SK-N-SH (cell line): Measurements from ENCODE around the gene KCNN3. TPM values are rescaled to one million over a fixed set of nuclear protein-coding genes. Genes with fewer than 3 reads are reported as not detected.

Source experiments
- CTCF ChIA-PET: fragments of 300-600, 350-600 bp; formaldehyde crosslinking; extraction: SDS; loops from one replicate; lab custom pipeline; 2021; lab: Yijun Ruan, JAX
- POLR2A ChIA-PET: fragments of 350-600 bp; sonication (Branson Sonifier 250); formaldehyde crosslinking; extraction: SDS; loops from one replicate; lab custom pipeline; 2020; ENCODE audit warnings: antibody characterized with exemption, inconsistent platforms; lab: Yijun Ruan, JAX
- DNase-seq: peaks from one replicate; pipeline ENCODE4 v3.0.0; 2012
- H2AFZ ChIP-seq: fragments of 200-600 bp; sonication (generic); 2 replicates; pipeline ENCODE4 v1.8.1; 2016; ENCODE audit warnings: antibody characterized with exemption, mild to moderate bottlenecking, low read depth
- H3F3A ChIP-seq: fragments of 200-600 bp; sonication (generic); replicated peaks from 2 replicates; pipeline ENCODE3; 2016; ENCODE audit warnings: antibody characterized with exemption, mild to moderate bottlenecking; ENCODE audit not compliant: insufficient read depth
- H3K27ac ChIP-seq, 2 experiments: fragments of 200-500 bp in 1 of 2; fragments of 200-600 bp in 1 of 2; sonication (Bioruptor generic) in 1 of 2; sonication (generic), shearing (Covaris generic) in 1 of 2; 2 replicates each; pipeline versions ENCODE4 v1.5.1 to v1.6.1; 2014 to 2016; ENCODE audit warnings: low read depth in 2 of 2, inconsistent platforms in 1 of 2, low read length in 1 of 2, mild to moderate bottlenecking in 1 of 2, mixed read lengths in 1 of 2
- H3K27me3 ChIP-seq: fragments of 200-600 bp; sonication (generic), shearing (Covaris generic); 2 replicates; pipeline ENCODE4 v1.6.1; 2016; ENCODE audit warnings: mixed run types; ENCODE audit not compliant: insufficient read depth
- H3K36me3 ChIP-seq, 2 experiments: fragments of 200-500 bp in 1 of 2; fragments of 200-600 bp in 1 of 2; sonication (Bioruptor generic) in 1 of 2; sonication (generic) in 1 of 2; replicated peaks in 1 of 2; 2 replicates each; pipeline versions ENCODE3 to v1.5.1; 2014 to 2016; ENCODE audit warnings: low read length in 1 of 2, mild to moderate bottlenecking in 1 of 2; ENCODE audit not compliant: insufficient read depth in 2 of 2, control insufficient read depth in 1 of 2
- H3K4me1 ChIP-seq, 2 experiments: fragments of 200-500 bp in 1 of 2; fragments of 200-600 bp in 1 of 2; sonication (Bioruptor generic) in 1 of 2; sonication (generic), shearing (Covaris generic) in 1 of 2; 2 replicates each; pipeline versions ENCODE4 v1.5.1 to v1.6.1; 2014 to 2016; ENCODE audit warnings: low read depth in 1 of 2, low read length in 1 of 2, mixed run types in 1 of 2; ENCODE audit not compliant: insufficient read depth in 2 of 2, control insufficient read depth in 1 of 2
- H3K4me2 ChIP-seq: fragments of 200-600 bp; sonication (generic), shearing (Covaris generic); 2 replicates; pipeline ENCODE4 v1.6.1; 2017; ENCODE audit warnings: mixed run types
- H3K4me3 ChIP-seq, 2 experiments: fragments of 200-500 bp in 1 of 2; fragments of 200-600 bp in 1 of 2; sonication (Bioruptor generic) in 1 of 2; sonication (generic), shearing (Covaris generic) in 1 of 2; 2 replicates each; pipeline versions ENCODE4 v1.5.1 to v1.8.1; 2014 to 2016; ENCODE audit warnings: low read depth in 2 of 2, inconsistent platforms in 1 of 2, low read length in 1 of 2, mild to moderate bottlenecking in 1 of 2, mixed read lengths in 1 of 2, moderate library complexity in 1 of 2
- H3K79me2 ChIP-seq: fragments of 200-600 bp; sonication (generic); 2 replicates; pipeline ENCODE4 v1.8.1; 2017; ENCODE audit warnings: mild to moderate bottlenecking; ENCODE audit not compliant: insufficient read depth
- H3K9ac ChIP-seq: fragments of 200-600 bp; sonication (generic); 2 replicates; pipeline ENCODE4 v1.6.1; 2017; ENCODE audit warnings: mixed run types
- H3K9me2 ChIP-seq: fragments of 200-600 bp; sonication (generic); 2 replicates; pipeline ENCODE4 v1.6.1; 2017; ENCODE audit warnings: mixed run types
- H3K9me3 ChIP-seq: fragments of 200-600 bp; sonication (generic); 2 replicates; pipeline ENCODE4 v1.6.1; 2017; ENCODE audit warnings: mixed run types, mild to moderate bottlenecking, moderate library complexity
- H4K20me1 ChIP-seq: fragments of 200-600 bp; sonication (generic); 2 replicates; pipeline ENCODE4 v1.6.1; 2017; ENCODE audit warnings: mild to moderate bottlenecking, mixed run types; ENCODE audit not compliant: insufficient read depth
- CHD2 ChIP-seq: fragments of 150-350 bp; IDR thresholded peaks from 2 replicates; pipeline ENCODE4 v1.6.1; 2018; ENCODE audit warnings: low read length; ENCODE audit not compliant: partially characterized antibody
- EP300 ChIP-seq, 2 experiments: IDR thresholded peaks; 2 replicates each; pipeline versions ENCODE4 v1.4.0 to v1.6.1; 2012; ENCODE audit warnings: borderline replicate concordance in 1 of 2, low read depth in 1 of 2, low read length in 1 of 2
- GATA2 ChIP-seq: sonication (generic); formaldehyde crosslinking; IDR thresholded peaks from 2 replicates; pipeline ENCODE4 v1.5.0; 2020; ENCODE audit warnings: mild to moderate bottlenecking, missing genetic modification reagents
- JUND ChIP-seq: IDR thresholded peaks from 2 replicates; pipeline ENCODE4 v1.4.0; 2012
- MXI1 ChIP-seq: IDR thresholded peaks from 2 replicates; pipeline ENCODE4 v1.6.1; 2012; ENCODE audit warnings: mild to moderate bottlenecking, low read depth, low read length, improper control_type of control experiment
- NRF1 ChIP-seq: IDR thresholded peaks from 2 replicates; pipeline ENCODE4 v1.6.1; 2012; ENCODE audit warnings: low read depth, mild to moderate bottlenecking, low read length
- POLR2AphosphoS5 ChIP-seq: IDR thresholded peaks from 2 replicates; pipeline ENCODE4 v1.6.1; 2012; ENCODE audit warnings: low read depth, low read length
- RAD21 ChIP-seq: IDR thresholded peaks from 2 replicates; pipeline ENCODE4 v1.6.1; 2012; ENCODE audit warnings: mild to moderate bottlenecking, low read length
- RCOR1 ChIP-seq: fragments of 150-350 bp; IDR thresholded peaks from 2 replicates; pipeline ENCODE4 v1.6.1; 2017; ENCODE audit warnings: antibody characterized with exemption, low read length
- RFX5 ChIP-seq: IDR thresholded peaks from 2 replicates; pipeline ENCODE4 v1.6.1; 2012; ENCODE audit warnings: mild to moderate bottlenecking, improper control_type of control experiment, low read length
- YY1 ChIP-seq: IDR thresholded peaks from 2 replicates; pipeline ENCODE4 v1.4.0; 2012; ENCODE audit warnings: low read depth, mild to moderate bottlenecking
- WGBS: methylation state at CpG from one replicate; pipeline ENCODE4 v1.1.6; 2017; ENCODE audit warnings: low lambda C conversion rate; 5-methylcytosine and 5-hydroxymethylcytosine counted together
- polyA plus RNA-seq, 3 experiments: library from polyadenylated mRNA; depleted of rRNA; stranded (reverse); fragments of >200 nt; gene quantifications; 2 replicates each; pipeline ENCODE4 v1.2.3, GENCODE V29; 2012
- TF ChIP-seq, protein P1 (sequence below): fragments of 200-600 bp; sonication (generic); IDR thresholded peaks from 2 replicates; pipeline ENCODE4 v1.6.1; 2017; ENCODE audit warnings: antibody characterized with exemption, mild to moderate bottlenecking, moderate library complexity
- TF ChIP-seq, protein P2 (sequence below): fragments of 150-350 bp; IDR thresholded peaks from 2 replicates; pipeline ENCODE4 v1.6.1; 2017; ENCODE audit warnings: antibody characterized with exemption, low read length, low read depth, borderline replicate concordance
- TF ChIP-seq, protein P3 (sequence below): IDR thresholded peaks from 2 replicates; pipeline ENCODE4 v1.4.0; 2012; ENCODE audit warnings: low read depth, borderline replicate concordance
- TF ChIP-seq, protein P4 (sequence below): fragments of 150-350 bp; IDR thresholded peaks from 2 replicates; pipeline ENCODE4 v1.6.1; 2016; ENCODE audit warnings: mild to moderate bottlenecking, low read depth, low read length

KCNN3 gene
- polyA plus RNA-seq, 1 of the 3 experiments (the other 2 are of a cell fraction), result 0.16 TPM

DNA sequence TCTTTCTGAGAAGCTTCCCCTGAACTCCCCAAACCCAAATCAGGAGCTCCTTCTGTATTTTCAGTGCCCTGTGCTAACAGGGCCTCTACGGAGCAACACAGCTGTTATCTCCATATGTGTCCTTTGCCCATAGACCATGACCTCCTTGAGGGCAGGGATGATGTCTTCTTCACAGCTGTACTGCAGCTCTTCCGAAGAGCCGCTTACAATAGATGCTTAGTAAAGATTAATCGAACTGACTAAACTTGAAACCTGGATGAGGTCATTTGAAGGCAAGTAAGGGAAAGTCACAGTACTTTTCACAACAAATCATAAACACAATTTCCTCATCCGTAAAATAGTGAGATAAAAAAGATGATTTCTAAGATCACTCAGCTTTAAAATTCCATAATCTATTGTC lies 4.4 kb upstream of the KCNN3 start (continued):
- TF ChIP-seq, protein P1, sequence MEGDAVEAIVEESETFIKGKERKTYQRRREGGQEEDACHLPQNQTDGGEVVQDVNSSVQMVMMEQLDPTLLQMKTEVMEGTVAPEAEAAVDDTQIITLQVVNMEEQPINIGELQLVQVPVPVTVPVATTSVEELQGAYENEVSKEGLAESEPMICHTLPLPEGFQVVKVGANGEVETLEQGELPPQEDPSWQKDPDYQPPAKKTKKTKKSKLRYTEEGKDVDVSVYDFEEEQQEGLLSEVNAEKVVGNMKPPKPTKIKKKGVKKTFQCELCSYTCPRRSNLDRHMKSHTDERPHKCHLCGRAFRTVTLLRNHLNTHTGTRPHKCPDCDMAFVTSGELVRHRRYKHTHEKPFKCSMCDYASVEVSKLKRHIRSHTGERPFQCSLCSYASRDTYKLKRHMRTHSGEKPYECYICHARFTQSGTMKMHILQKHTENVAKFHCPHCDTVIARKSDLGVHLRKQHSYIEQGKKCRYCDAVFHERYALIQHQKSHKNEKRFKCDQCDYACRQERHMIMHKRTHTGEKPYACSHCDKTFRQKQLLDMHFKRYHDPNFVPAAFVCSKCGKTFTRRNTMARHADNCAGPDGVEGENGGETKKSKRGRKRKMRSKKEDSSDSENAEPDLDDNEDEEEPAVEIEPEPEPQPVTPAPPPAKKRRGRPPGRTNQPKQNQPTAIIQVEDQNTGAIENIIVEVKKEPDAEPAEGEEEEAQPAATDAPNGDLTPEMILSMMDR, result no peak
- TF ChIP-seq MXI1, result no peak
- no peak for TF ChIP-seq RCOR1
- TF ChIP-seq, protein P2, sequence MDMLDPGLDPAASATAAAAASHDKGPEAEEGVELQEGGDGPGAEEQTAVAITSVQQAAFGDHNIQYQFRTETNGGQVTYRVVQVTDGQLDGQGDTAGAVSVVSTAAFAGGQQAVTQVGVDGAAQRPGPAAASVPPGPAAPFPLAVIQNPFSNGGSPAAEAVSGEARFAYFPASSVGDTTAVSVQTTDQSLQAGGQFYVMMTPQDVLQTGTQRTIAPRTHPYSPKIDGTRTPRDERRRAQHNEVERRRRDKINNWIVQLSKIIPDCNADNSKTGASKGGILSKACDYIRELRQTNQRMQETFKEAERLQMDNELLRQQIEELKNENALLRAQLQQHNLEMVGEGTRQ, result no peak
- no peak for TF ChIP-seq EP300 (IDR thresholded peaks at IDR 0.05; ENCODE audit: borderline replicate concordance in 1 of 2, low read depth in 1 of 2, low read length in 1 of 2)
- TF ChIP-seq YY1, result no peak

DNA sequence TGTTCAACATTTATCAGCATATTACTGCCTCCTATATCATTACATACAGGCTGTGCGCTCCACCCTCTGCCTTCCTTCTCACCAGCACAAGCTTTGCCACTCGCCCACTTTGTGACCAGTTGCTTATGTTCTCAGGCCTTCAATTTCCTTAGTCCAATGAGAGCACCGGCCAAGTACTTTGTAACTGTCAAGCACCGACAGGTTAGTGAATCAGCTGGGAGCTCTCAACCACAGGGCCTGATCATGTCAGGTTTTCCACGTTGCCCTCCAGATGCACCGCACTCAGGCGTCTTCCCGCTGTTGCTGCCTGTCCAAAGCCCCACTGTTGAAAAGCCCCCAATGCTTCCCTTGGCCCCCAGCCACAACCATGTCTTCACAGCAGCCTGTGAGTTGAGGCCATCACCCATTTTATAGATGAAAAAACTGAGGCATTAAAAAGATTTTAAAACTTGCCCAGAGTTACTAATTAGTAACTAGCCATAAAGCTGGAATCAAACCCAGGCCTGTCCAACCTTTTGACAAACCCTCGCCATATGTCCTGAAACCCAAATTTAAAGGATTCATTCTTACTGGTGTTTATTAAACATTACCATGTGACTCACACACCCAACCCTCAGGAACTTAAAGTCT lies 3.4 kb upstream of the KCNN3 start:
- H3K79me2 ChIP-seq, result no peaks in the 10 kb centered on the region
- no peaks in the 10 kb centered on the region for H3F3A ChIP-seq
- H4K20me1 ChIP-seq, result no peaks in the 10 kb centered on the region
- H3K9ac ChIP-seq, result no peak overlapping the region
- no peak for DNase-seq
- TF ChIP-seq MXI1 (no peak), NRF1 (no peak), RFX5 (no peak), EP300 (IDR thresholded peaks at IDR 0.05; ENCODE audit: borderline replicate concordance in 1 of 2, low read depth in 1 of 2, low read length in 1 of 2) (no peak), GATA2 (CRISPR knock-in tag) (no peak)
- TF ChIP-seq, protein P3, sequence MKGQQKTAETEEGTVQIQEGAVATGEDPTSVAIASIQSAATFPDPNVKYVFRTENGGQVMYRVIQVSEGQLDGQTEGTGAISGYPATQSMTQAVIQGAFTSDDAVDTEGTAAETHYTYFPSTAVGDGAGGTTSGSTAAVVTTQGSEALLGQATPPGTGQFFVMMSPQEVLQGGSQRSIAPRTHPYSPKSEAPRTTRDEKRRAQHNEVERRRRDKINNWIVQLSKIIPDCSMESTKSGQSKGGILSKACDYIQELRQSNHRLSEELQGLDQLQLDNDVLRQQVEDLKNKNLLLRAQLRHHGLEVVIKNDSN, result no peak
- peaks cover 1% of the 10 kb centered on the region; the same call in 1 of the 2 replicates for H3K27me3 ChIP-seq
- H3K9me3 ChIP-seq, result no peaks in the 10 kb centered on the region
- H3K4me1 ChIP-seq, result peaks cover 10 to 22% of the 10 kb centered on the region in 2 experiments; a peak in 3 of 4 replicates
- H3K9me2 ChIP-seq, result no peaks in the 10 kb centered on the region
- H3K27ac ChIP-seq, result no peak overlapping the region
- no peak overlapping the region for H2AFZ ChIP-seq
- H3K4me2 ChIP-seq, result no peak overlapping the region
- POLR2A ChIA-PET, result no interaction called here
- no peak overlapping the region for H3K4me3 ChIP-seq
- CTCF ChIA-PET, result interaction anchor here (0.6 to 4.1 kb wide), 10 partner anchors 8 to 212 kb away, joined by 3 to 32 read pairs (median 4); no protein-coding TSS in a partner anchor
- WGBS, result 79% methylated on average over 9 of the region's 9 CpGs
- H3K36me3 ChIP-seq, result no peaks in the 10 kb centered on the region

DNA sequence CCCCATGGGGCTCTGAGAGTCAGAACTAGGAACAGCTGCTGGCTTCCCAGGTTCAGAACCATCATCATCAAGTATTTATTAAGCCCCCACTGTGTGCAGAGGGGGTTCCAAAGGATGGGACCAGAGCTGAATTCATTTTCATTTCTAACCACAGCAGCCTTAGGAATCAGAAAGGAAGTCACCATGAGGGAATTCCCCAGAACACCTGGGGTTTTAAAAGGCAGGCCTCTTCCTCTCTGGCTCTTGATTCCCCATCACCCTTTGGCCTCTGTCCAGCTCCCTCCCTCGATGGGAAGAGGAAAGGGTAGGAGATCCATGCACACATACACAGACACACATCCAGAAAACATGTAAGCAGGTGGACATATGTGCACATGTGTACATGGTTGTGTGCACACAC lies 1.3 kb upstream of the KCNN3 start:
- H3K27ac ChIP-seq, result no peak overlapping the region
- H3K4me2 ChIP-seq, result no peak overlapping the region
- WGBS, result 0% methylated on average over 1 of the region's 1 CpG
- peaks cover 14 to 39% of the 10 kb centered on the region in 2 experiments for H3K4me1 ChIP-seq
- ChIA-PET CTCF (interaction anchor here (0.6 to 4.1 kb wide), 8 partner anchors 11 to 390 kb away, joined by 3 to 32 read pairs (median 3); no protein-coding TSS in a partner anchor), POLR2A (no interaction called here)
- H3K36me3 ChIP-seq, result no peaks in the 10 kb centered on the region
- H3F3A ChIP-seq, result peaks cover 4% of the 10 kb centered on the region
- H3K9me3 ChIP-seq, result no peaks in the 10 kb centered on the region
- no peak for DNase-seq
- H2AFZ ChIP-seq, result no peak overlapping the region
- H3K4me3 ChIP-seq, result no peak overlapping the region
- no peaks in the 10 kb centered on the region for H3K9me2 ChIP-seq
- H3K79me2 ChIP-seq, result no peaks in the 10 kb centered on the region
- no peak overlapping the region for H3K9ac ChIP-seq
- no peaks in the 10 kb centered on the region for H4K20me1 ChIP-seq
- peaks cover 8% of the 10 kb centered on the region; the same call in 1 of the 2 replicates for H3K27me3 ChIP-seq
- TF ChIP-seq JUND (no peak), CHD2 (no peak), RAD21 (no peak), POLR2AphosphoS5 (no peak)
- TF ChIP-seq, protein P3, result no peak
- TF ChIP-seq, protein P4, sequence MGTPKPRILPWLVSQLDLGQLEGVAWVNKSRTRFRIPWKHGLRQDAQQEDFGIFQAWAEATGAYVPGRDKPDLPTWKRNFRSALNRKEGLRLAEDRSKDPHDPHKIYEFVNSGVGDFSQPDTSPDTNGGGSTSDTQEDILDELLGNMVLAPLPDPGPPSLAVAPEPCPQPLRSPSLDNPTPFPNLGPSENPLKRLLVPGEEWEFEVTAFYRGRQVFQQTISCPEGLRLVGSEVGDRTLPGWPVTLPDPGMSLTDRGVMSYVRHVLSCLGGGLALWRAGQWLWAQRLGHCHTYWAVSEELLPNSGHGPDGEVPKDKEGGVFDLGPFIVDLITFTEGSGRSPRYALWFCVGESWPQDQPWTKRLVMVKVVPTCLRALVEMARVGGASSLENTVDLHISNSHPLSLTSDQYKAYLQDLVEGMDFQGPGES, result no peak
